Glomerular endothelial cell (primary cell): Measurements from ENCODE around the gene UMPS. TPM values are rescaled to one million over a fixed set of nuclear protein-coding genes. Genes with fewer than 3 reads are reported as not detected.

Source experiments
- DNase-seq: peaks from one replicate; pipeline ENCODE4 v3.0.0-alpha.2; 2011; ENCODE audit warnings: low read depth, low spot score; ENCODE audit errors: extremely low read depth
- total RNA-seq: library from RNA; depleted of rRNA; stranded (reverse); fragments of >200 nt; gene quantifications from 2 replicates; pipeline ENCODE4 v1.2.3, GENCODE V29; 2015

The UMPS gene
- total RNA-seq, 1 donor from 2014 or later, result 18.0 TPM

GRCh38 chr3:124761935-124762660 lies 31.8 kb downstream of the UMPS start:
- DNase-seq, result no peak

- no peak for DNase-seq
Measured at GRCh38 chr3:124762661-124763011, 32.4 kb downstream of the UMPS start.

DNA sequence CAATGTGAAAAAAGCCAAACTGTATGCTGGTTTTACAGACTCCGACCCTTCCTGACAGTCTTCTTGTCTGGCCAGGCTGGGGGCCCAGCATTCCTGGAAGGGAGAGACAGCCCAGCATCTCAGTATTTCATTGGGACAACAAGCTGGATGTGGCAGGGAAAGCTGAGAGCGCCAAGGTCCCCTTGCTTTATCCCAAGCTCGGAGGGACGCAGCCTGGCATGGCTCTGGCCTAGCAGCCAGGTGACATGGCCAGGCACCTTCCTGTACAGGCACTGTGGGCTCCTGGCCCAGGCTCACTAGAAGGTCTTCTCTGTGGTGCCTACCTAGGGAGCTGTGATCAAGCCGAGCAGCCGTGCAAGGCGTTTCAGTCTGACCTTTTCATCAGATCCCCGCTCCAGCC lies 33.0 kb downstream of the UMPS start:
- no peak for DNase-seq

- no peak for DNase-seq
Measured at GRCh38 chr3:124763644-124764358, 33.5 kb downstream of the UMPS start.

DNA sequence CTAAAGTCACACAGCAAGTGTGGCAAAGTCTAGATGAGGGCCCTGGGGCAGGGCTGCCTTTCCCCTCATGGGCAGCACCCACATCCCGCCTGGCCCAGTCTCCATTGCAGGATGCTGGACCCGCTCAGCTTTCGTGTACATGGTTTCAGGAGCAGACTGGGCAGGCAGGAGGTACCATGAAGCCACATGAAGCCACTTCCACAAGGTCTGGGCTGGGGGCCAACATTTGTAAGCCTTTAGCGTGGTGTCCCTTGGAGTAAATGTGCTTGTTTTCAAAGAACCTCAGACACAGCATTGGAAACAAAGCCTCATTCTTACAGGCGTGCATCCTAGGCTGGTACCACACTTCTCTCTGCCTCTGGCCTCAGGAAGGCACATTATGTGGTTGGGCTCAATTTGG lies 34.5 kb downstream of the UMPS start:
- DNase-seq, result no peak

DNA sequence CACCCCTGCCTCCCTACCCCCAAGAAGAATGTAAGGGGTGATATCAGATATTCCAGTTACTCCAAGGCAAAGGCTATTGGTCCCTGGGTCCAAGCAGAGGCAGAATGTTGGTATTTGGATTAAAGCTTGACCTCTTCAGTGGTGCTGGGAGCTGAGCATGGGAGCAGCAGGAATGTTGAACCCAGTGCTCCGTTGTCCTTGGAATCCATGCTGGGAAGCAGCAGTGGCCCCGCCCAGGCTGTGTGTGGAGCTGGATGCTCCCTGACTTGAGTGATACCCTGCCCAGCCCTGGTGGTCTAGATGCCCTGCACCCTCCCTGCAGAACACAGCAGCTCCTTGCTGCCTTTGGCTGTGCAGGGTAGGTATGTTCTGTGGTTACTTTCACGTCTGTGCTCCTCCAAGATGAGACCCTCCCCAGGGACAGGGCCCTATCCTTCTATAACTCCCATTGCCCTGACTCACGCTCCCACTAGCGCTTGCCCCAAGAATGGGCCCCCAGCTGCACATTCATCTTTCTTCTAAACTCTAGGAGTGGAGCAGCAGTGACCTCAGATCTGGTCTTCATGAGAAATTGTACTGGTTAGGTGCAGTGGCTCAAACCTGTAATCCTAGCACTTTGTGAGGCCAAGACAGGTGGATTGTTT lies 35.1 kb downstream of the UMPS start:
- DNase-seq, result no peak

- DNase-seq, result no peak
Measured at GRCh38 chr3:124766113-124767095, 36.2 kb downstream of the UMPS start.

- no peak for DNase-seq
Measured at GRCh38 chr3:124767264-124767663, 37.0 kb downstream of the UMPS start.

DNA sequence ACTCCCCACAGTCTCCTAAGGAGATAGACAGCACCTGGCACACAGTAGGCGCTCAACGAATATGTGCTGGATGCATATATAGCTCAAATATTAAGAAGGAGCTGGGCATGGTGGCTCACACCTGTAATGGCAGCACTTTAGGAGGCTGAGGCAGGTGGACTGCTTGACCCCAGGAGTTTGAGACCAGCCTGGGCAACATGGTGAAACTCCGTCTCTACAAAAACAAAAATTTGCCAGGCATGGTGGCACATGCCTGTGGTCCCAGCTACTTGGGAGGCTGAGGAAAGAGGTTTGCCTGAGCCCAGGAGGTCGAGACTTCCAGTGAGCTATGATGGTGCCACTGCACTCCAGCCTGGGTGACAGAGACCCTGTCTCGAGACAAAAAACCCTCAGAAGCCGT lies 37.4 kb downstream of the UMPS start:
- no peak for DNase-seq

GRCh38 chr3:124768812-124769211 lies 38.6 kb downstream of the UMPS start:
- no peak for DNase-seq

DNA sequence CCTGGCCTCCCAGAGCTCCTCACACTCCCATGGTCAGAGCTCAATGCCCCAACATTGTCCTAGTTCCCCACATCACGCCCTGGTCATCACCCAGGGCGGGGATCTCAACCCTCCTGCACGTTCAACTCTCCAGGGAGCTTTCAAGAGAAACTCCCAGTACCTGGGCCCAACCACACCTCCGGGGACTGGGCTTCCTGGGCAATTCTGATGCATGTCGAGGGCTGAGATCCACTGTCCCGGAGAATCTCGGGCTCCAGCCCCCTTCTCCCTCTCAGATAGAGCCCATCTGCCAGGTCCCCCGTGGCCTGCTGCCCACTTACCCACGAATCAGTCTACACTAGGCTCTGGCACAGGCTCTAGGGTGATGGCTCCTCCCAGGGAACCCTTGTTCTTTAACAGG lies 39.2 kb downstream of the UMPS start:
- no peak for DNase-seq

- no peak for DNase-seq
Measured at GRCh38 chr3:124770336-124771082, 40.3 kb downstream of the UMPS start.

DNA sequence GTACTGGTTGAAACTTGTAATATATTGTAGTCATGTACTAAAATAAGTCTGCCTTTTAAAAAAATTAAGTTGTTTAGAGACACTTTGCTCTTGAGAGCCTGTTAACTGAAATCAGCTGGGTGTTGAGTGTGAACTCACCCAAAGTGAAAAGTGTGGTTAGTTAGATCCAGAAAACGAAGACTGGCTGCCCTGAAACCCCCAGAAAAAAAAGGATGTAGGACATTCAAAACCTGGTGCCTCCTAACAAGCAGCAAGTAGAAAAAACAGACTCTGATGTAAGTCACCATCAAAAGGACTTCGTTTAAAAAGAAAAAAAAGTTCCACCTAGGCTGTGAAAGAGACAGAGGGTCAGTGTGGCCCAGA lies 40.8 kb downstream of the UMPS start:
- DNase-seq, result no peak

DNA sequence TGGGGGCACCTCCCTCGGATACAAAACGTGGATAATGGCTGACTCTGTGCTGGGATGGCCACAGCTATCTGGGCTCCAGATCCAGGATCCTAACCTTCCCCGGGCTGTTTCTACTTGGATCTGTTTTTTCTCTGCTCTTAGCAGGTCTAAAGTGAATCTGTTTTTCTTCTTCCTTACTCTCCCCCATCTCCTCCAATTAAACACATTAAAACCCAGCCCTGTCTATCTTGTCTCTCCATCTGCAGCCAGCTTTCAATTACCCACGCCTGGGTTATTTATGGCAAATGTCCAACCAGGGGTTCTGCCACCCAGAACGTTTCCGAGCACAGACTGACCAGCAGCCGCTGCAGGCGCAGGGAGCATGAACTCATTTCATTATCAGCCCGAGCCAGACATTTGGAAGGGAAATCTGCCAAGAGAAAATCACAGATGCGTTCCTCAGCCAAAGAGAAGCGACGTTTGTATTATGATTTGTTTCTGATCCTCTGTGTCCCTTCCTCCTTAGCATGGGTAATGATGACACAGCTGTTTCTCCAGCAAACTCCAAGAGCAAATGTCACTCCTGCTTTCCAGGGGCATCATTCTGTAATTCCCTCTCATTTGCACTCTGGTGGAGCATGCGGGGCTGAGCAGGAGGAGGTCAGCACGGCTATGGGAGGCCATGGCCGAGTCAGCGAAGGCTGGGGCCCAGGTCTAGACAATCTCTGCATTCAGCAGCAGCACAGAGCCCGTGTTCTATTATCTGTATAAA lies 42.0 kb downstream of the UMPS start:
- peak; percentile 95 for DNase-seq

GRCh38 chr3:124773351-124774326 lies 43.4 kb downstream of the UMPS start:
- no peak for DNase-seq

DNA sequence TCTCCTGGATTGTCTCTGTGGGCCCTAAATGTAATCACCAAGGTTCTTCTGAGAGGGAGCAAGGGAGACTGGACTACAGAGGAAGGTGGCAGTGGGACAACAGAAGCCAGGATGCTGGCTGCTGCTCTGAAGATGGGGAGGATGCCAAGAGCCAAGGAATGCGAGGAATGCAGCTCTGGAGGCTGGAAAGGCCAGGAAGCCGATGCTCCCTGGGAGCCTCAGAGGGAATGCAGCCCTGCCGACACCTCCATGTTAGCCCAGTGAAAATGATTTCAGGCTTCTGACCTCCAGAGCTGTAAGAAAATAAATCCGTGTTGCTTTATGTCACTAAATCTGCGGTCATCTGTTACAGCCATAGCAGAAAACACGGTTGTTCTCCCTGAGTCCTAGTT lies 44.1 kb downstream of the UMPS start:
- no peak for DNase-seq

GRCh38 chr3:124774841-124775402 lies 44.7 kb downstream of the UMPS start:
- no peak for DNase-seq

- DNase-seq, result no peak
Measured at GRCh38 chr3:124775877-124776276, 45.6 kb downstream of the UMPS start.
